IPS-18c (cell line): ENCODE data around the gene LYPLAL1.
A peak's percentile ranks its signal among the peaks of the same experiment; 100 is the strongest.

Source experiments
- H3K4me3 ChIP-seq: 2 replicates; pipeline ENCODE4 v1.7.0; 2013; ENCODE audit warnings: low read depth, mild to moderate bottlenecking, low read length, moderate library complexity; ENCODE audit not compliant: insufficient read depth
- H3K9me3 ChIP-seq: one replicate; pipeline ENCODE4 v1.6.1; 2013; ENCODE audit warnings: mild to moderate bottlenecking, low read length, moderate library complexity; ENCODE audit not compliant: control insufficient read depth, insufficient read depth

Gene LYPLAL1

DNA sequence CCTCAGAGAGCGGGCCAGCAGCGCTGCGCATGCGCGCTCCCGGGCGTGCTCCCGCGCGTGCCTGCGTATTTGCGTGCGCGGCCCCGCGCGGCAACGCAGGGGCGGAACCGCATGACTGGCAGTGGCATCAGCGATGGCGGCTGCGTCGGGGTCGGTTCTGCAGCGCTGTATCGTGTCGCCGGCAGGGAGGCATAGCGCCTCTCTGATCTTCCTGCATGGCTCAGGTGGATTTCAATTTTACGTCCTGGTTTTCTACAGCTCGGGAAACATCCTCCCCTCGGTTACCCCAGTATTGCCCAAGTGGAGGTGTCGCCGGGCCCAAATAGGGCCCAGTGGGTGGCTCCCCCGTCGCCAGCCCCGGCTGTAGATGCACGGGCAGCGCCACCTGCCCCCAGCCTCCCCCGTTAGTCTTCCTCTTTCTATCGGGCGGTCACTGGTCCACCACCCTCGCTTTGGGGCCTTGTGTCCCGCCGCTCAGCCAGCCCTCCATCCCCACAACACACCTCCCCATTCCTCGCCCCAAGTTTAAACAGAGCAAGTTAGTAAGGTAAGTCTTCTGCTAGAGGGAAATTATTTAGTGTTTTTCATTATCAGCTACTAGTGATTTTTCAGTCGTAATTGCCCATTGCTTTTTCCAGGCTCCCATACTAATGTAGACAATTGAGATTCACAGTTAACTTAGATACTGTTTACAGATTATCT lies at the start of gene LYPLAL1:
Gene LYPLAL1, plus strand, starts transcription at position 121 of the 702 bp plus-strand sequence. Its CDS starts 13 bp downstream, at position 134.
- peak within 1 kb of the TSS; percentile 83 for H3K4me3 ChIP-seq
- no peaks in the 10 kb centered on the region for H3K9me3 ChIP-seq

DNA sequence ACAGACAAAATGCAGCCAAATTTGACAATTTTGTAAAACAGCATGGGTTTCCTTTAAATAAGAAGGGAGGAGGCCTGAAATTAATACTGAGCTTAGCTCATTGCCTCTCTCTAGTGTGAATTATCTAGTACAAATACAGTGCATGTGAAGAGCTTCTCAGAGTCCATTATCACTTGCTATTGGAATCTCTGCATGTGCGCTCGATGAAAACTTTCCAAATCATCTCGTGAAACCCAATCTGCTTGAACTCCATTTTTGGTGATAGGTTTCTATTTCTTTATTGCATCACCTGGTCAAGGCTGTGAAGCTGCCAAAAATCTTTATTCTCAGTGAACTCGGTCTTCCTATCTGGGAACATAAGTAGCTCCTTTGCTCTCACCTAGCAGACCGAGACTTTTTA lies 49.5 kb upstream of the LYPLAL1 start:
- Histone ChIP-seq H3K4me3 (no peak overlapping the region), H3K9me3 (no peaks in the 10 kb centered on the region)

DNA sequence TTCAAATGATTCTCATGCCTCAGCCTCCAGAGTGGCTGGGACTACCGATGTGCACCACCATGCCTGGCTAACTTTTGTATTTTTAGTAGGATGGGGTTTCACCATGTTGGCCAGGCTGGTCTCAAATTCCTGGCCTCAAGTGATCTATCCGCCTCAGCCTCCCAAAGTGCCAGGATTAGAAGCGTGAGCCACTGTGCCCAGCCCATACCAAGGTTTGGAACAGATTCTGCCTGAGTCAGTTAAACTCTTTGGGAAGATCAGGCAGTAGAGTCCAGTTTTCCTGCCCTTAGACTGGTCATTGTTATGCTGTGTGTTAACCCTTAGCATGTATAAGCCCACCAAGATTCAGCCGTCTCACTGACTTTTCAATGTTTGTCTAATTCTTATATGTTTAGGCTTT lies 48.3 kb upstream of the LYPLAL1 start:
- H3K4me3 ChIP-seq: no peak overlapping the region
- H3K9me3 ChIP-seq: no peaks in the 10 kb centered on the region

DNA sequence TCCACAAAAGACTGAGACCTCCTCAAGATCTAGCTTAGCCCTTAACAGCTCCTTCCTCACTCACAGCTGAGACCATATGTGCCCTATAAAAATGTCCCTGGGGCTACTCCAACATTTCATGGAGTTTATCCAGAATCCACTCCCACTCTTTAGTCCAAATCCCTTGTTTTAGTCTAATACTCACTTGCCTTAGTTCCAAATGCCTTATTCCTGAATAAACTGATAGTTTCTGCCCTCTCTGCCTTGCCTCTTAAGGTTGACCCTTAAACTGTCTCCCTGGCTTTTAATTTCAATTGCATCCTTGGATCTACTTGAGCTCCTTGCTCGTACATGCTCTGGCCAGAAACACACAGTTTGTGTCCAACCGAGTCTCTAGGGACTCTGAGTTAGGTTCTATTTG lies 47.3 kb upstream of the LYPLAL1 start:
- Histone ChIP-seq H3K4me3 (no peak overlapping the region), H3K9me3 (no peaks in the 10 kb centered on the region)

DNA sequence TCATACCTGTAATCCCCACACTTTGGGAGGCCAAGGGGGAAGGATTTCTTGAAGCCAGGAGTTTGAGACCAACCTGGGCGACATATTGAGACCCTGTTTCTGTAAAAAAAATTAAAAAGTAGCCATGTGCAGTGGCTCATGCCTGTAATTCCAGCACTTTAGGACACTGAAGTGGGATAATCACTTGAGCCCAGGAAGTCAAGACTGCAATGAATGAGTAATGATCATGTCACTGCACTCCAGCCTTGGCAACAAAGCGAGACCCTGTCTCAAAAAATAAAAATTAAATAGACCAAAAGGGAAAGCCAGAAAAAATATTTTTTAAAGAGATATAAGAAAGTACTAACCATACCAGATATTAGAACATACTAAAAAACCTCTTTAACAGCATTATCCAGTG lies 44.7 kb upstream of the LYPLAL1 start:
- H3K9me3 ChIP-seq: no peaks in the 10 kb centered on the region
- no peak overlapping the region for H3K4me3 ChIP-seq

DNA sequence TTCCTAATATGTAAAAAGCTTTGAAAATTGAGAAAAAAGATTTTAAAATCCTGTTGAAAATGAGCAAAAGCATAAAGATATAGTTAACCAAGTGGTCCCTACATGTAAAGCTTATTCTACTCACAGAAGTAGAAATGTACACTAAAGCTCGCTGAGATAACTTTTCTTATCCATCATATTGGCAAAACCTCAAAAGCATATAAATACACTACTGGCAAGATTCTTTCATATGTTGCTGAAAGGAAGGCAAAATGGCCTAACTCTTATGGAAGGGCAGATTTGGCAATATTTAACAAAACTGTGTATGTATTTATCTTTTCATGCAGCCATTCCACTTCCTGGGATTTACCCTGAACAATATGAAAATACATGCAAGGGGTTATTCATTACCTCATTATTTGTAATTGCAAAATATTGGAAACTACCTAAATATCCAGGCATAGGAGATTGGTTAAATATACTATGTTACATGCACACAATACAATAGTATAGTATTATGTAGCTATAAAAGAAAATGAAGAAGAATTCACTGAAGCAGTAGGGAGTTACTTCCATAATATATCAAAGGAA lies 43.2 kb upstream of the LYPLAL1 start:
- Histone ChIP-seq H3K9me3 (no peaks in the 10 kb centered on the region), H3K4me3 (no peak overlapping the region)

DNA sequence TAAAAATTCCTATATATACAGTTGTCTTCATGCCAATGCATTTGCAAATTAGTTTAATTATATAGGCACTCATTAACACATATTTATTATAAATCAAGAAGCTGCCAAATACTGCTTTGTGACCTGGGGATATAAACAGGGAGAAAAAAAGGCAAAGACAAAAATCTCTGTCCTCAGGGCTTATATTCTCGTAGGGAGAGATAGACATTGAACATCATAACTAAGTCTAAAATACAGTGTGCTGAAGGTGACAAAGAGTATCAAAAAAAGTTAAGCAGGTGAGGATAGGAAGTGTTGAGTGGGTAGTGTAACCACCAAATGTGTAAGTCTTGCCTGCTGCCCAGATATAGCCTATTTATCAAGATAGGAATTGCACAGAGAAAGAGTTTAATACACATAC lies 40.7 kb upstream of the LYPLAL1 start:
- H3K9me3 ChIP-seq: no peaks in the 10 kb centered on the region

DNA sequence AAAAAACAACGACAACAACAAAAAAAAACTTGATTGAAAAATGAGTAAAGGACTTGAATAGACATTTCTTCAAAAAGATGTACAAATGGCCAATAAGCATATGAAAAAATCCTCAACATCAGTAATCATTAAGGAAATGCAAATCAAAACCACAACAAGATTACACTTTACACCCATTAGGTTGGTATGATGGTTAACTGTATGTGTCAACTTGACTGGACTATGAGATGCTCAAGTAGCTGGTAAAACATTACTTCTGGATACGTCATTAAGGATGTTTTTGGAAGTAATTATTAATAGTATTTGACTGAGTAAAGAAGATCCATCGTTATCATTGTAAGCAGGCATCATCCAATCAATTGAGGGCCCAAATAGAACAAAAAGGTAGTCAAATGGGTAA lies 34.9 kb upstream of the LYPLAL1 start:
- Histone ChIP-seq H3K9me3 (no peaks in the 10 kb centered on the region), H3K4me3 (no peak overlapping the region)

More for the DNA sequence above, 40.7 kb upstream of the LYPLAL1 start:
- no peak overlapping the region for H3K4me3 ChIP-seq

DNA sequence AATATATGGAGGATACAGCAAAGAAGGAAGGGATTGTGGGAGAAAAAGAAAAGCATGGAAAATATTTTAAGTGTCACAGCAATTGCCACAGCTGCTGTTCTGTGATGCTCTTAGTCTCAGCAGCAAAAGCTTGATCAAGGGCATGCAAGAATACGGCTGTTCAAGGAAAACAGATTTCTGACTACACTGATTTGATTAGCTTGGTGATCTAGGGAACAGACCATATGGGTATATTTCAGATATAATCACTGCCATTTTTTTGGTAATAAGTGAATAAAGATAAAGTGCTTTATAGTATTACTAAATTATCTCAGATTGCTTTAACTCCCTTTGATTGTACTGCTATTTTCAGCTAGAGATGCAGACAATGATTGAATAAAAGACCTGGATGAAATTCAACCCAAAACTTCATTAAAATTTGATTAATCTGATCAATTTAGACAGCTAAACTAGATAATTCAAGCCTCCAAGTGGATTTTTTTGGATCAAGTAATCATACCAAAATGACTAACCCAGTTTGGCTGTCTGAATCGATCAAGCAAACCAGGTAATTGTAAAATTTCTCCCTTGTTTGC lies 33.3 kb upstream of the LYPLAL1 start:
- no peak overlapping the region for H3K4me3 ChIP-seq
- no peaks in the 10 kb centered on the region for H3K9me3 ChIP-seq

DNA sequence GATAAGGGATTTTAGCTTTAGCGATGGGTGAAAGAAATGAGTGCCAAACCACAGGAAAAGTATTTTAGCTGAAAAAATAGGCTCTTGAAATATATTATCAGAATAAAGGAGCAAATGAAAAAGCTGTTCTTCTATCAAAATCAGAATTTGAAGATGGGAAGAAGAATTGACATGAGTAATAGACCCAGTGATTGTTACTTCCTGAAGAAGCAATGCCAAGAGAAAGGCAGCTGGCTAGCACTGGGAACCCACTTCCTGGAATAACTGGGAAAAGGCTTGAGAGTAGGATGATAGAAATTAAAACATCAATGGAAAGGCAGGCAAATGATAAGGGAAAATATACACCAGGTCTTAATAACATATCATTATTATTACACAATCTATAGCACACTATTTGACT lies 29.9 kb upstream of the LYPLAL1 start:
- no peak overlapping the region for H3K4me3 ChIP-seq
- no peaks in the 10 kb centered on the region for H3K9me3 ChIP-seq

DNA sequence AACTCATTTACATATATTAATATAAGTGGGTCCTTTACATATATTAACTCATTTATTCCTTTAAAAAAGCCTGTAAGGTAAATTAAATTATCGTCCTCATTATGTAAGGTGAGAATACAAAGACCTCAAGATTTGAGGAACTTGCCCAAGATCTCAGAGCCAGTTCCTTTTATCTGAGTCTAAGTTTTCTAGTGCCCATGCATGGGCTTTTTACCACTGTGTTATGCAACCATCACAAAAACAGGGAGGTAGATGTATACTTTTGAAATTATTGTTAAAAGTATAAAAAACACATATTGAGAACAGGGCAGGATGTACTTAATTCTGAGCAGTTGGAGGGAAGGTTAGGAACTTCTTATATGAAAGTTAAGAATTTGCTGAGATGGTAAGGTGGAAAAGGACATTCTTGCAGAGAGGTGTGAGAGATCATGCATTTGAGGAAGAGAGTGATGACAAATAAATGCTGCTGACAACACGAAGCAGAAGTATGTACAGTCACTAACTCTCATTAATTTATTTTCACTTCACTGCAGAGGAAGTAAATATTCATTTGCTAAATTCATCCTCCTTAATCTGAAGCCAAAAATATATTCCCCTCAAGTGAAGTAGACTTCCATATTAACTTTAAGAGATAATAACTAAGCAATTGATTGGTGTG lies 28.9 kb upstream of the LYPLAL1 start:
- H3K4me3 ChIP-seq: no peak overlapping the region
- no peaks in the 10 kb centered on the region for H3K9me3 ChIP-seq

DNA sequence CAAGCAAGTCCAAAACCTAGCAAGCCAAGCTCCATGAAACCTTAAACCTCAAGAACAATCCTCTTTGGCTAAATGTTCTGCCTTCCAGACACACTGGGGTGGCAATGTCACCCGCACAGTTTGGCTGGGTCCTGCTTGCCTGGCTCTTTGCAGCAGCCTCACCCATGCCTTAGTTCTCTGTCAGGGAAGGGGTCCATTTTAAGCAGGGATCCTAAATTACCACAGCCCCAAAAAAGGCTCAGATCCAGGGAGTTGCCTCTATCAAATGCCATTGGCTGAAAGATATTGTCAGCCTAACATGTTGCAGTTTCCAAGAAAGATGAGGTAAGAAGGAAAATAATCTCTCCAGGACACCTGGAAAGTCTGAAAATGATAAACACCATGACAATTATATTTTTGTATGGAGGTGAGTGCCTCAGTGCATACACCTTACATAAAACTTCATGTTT lies 26.1 kb upstream of the LYPLAL1 start:
- H3K4me3 ChIP-seq: no peak overlapping the region
- H3K9me3 ChIP-seq: no peaks in the 10 kb centered on the region

DNA sequence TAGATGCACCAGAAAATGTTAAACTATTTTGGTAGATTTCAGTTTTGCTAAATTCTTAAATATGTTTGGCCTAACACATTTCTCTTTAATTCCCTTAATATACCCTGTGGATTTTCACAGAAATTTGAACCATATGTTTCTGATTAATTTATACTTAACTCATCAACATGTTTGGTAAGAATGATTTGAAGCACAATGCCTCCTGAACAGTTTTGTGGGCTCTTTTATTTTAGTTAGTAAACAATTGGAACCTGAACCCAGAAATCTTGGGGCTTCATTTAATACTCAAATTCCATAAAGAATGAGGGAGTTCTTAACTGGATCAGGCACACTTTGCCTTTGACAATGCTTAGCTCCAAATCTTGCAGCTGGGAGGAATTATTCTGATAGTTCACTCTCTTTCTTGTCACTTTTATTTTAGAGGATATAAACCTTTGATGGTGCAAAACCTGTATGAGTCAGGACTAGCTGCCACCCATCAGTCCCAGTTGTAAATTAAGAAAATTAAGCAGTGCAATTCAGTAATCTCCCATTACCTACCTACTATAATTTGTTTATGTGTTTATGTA lies 24.6 kb upstream of the LYPLAL1 start:
- Histone ChIP-seq H3K9me3 (no peaks in the 10 kb centered on the region), H3K4me3 (no peak overlapping the region)

DNA sequence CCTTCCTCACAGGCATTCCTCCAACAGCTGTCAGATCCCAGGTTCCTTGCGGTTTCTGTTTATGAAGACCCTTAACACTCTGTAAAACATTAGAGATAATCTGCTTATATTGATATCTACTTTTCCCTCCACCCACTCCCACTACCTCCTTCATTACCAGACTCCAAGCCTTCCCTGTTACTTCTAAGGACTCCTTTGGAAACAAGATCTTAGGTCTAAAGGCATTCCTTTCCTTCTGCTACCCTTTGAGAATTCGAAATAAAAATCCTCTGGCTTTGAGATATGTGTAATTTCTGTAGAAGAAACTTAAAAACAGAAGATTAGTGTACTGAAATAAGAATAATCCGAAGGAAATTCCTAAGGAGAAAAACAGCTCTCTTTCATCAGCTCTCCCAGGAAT lies 23.7 kb upstream of the LYPLAL1 start:
- Histone ChIP-seq H3K9me3 (no peaks in the 10 kb centered on the region), H3K4me3 (no peak overlapping the region)

DNA sequence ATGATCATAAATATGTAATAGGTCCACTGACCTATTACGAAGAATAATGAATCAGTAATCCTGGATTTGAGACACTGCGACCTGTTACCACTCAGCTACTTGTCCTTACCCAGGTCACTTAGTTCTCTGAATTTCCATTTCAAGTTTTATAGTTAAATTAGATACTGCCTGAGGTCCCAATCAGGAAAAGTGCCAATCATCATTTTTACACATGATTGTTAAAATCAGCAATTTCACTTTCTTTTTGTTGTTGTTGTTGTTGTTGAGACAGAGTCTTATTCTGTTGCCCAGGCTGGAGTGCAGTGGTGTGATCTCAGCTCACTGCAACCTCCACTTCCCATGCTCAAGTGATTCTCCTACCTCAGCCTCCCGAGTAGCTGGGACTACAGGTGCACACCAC lies 22.8 kb upstream of the LYPLAL1 start:
- no peaks in the 10 kb centered on the region for H3K9me3 ChIP-seq
- no peak overlapping the region for H3K4me3 ChIP-seq

DNA sequence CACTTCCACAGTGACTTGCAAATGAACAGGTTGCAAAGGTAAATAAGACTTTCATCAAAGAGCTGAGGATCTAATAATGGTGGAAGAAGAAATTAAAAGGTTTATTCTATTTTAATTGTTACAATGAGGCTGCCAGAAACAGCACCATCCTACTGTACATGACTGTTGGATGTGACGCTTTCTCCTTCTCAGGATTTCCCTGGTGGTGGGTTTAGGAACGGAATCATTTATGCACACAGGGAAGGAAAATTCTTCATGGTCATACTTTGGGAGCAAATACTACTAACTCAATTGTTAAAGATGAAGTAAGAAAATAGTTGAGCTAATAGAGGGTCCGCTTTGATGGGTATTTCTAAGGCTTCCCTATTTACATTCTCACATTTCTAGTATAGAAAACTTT lies 22.2 kb upstream of the LYPLAL1 start:
- no peak overlapping the region for H3K4me3 ChIP-seq
- H3K9me3 ChIP-seq: no peaks in the 10 kb centered on the region

DNA sequence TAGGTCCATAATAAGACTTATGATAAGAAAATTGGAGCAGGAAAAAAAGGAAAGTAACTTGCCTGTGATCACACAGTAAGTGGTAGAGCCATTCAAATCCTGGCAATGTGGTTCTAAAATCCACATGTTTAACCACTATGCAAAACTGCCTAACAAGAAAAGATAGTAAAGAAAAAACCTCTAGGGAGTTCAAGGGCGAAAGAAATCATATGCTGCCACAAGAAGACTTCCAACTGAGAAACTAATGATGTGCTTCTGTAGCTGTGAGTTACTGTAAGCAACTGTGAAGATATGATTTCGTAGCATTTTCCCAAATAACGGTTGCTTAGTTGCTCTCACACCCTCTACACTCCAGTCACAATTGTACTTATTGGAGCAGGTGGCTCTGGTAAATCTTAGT lies 20.9 kb upstream of the LYPLAL1 start:
- Histone ChIP-seq H3K4me3 (no peak overlapping the region), H3K9me3 (no peaks in the 10 kb centered on the region)

DNA sequence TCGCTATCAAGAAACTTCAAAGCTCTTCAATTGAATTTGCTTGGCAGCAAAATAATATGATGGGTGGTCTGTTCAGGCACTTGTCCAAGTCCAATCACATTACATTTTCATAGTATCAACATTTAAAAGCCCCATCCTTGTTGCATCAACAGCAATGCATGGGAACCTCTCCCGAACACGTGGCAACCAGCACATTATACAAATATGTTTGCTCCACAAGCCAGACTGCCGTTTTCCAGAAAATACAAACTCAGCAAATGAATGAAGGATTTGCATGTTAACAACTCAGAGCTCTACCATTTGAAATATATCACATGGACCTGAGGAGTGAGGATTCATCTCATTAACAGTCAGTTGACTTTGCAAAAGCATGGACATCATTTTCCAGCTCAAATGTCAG lies 20.0 kb upstream of the LYPLAL1 start:
- no peak overlapping the region for H3K4me3 ChIP-seq
- no peaks in the 10 kb centered on the region for H3K9me3 ChIP-seq
